ENCODE measurements around the gene CROCC.

DNA sequence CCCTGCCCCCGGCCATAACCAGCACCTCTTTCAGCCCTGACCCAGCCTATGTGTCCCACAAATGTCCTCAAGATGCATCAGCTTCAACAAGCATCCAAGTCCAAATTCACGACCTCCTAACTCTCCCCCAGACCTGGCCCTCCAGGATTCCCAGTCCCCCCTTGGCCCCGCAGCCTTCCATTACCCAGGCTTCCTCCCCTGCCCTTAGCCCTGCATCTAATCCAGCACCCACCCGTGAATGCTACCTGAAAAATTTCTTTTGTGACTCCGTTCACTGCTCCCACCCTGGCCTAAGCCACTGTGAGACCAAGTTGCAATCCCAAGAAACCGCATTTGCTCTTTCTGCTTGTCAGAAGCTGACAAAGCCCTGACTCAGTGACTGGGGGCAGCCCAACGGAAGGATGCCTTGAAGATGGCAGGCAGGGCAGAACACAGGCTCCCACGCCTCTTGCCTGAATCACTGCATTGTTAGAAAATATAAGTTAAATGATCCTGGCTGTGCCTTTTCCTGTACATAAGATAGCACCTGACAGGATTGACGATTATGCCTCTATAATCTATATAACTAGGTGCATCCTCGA lies 59.6 kb downstream of the CROCC start:
- TF ChIP-seq, protein P1, sequence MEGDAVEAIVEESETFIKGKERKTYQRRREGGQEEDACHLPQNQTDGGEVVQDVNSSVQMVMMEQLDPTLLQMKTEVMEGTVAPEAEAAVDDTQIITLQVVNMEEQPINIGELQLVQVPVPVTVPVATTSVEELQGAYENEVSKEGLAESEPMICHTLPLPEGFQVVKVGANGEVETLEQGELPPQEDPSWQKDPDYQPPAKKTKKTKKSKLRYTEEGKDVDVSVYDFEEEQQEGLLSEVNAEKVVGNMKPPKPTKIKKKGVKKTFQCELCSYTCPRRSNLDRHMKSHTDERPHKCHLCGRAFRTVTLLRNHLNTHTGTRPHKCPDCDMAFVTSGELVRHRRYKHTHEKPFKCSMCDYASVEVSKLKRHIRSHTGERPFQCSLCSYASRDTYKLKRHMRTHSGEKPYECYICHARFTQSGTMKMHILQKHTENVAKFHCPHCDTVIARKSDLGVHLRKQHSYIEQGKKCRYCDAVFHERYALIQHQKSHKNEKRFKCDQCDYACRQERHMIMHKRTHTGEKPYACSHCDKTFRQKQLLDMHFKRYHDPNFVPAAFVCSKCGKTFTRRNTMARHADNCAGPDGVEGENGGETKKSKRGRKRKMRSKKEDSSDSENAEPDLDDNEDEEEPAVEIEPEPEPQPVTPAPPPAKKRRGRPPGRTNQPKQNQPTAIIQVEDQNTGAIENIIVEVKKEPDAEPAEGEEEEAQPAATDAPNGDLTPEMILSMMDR (conservative IDR thresholded peaks at IDR 0.05; ENCODE audit: low read length) = no peak
- no peak for TF ChIP-seq EZH2phosphoT487 (IDR thresholded peaks at IDR 0.05; ENCODE audit: borderline replicate concordance, low read depth, low read length)
